Liver (tissue), 9 donors: ENCODE measurements around the gene USP35. TPM values are rescaled to one million over a fixed set of nuclear protein-coding genes. Genes with fewer than 3 reads are reported as not detected.

ENCODE experiments used
- DNase-seq: peaks from one replicate; pipeline ENCODE4 v3.0.0-alpha.2; 2017; ENCODE audit warnings: low spot score
- H3K27ac ChIP-seq, 2 donors: one replicate each; pipeline ENCODE4 v1.7.0; 2013; ENCODE audit warnings: inconsistent platforms in 2 of 2, low read length in 2 of 2, control low read depth in 1 of 2, low read depth in 1 of 2, mild to moderate bottlenecking in 1 of 2
- H3K27me3 ChIP-seq, 4 donors: one replicate each; pipeline versions ENCODE4 v1.6.1 to v1.7.0; 2013; ENCODE audit warnings: low read length in 3 of 4, inconsistent platforms in 1 of 4, mild to moderate bottlenecking in 1 of 4, moderate library complexity in 1 of 4; ENCODE audit not compliant: control insufficient read depth in 4 of 4, insufficient read depth in 4 of 4
- H3K36me3 ChIP-seq, 4 donors: one replicate each; pipeline versions ENCODE4 v1.6.1 to v1.7.0; 2013; ENCODE audit warnings: low read length in 3 of 4, mild to moderate bottlenecking in 3 of 4, low read depth in 1 of 4, moderate library complexity in 1 of 4; ENCODE audit not compliant: control insufficient read depth in 4 of 4, insufficient read depth in 3 of 4
- H3K4me1 ChIP-seq, 4 donors: one replicate each; pipeline versions ENCODE4 v1.6.1 to v1.7.0; 2013; ENCODE audit warnings: low read length in 3 of 4, mild to moderate bottlenecking in 3 of 4, moderate library complexity in 1 of 4; ENCODE audit not compliant: control insufficient read depth in 4 of 4, insufficient read depth in 4 of 4
- H3K4me3 ChIP-seq, 3 donors: one replicate each; pipeline versions ENCODE4 v1.6.1 to v1.7.0; 2013; ENCODE audit warnings: low read length in 3 of 3, control low read depth in 1 of 3, low read depth in 1 of 3, mild to moderate bottlenecking in 1 of 3
- H3K9ac ChIP-seq, 2 donors: one replicate each; pipeline ENCODE4 v1.7.0; 2013; ENCODE audit warnings: low read length in 2 of 2, mild to moderate bottlenecking in 2 of 2, moderate library complexity in 2 of 2, control low read depth in 1 of 2, low read depth in 1 of 2
- H3K9me3 ChIP-seq, 4 donors: one replicate each; pipeline versions ENCODE4 v1.6.1 to v1.7.0; 2013; ENCODE audit warnings: low read length in 3 of 4; ENCODE audit not compliant: control insufficient read depth in 4 of 4
- EGR1 ChIP-seq, 2 donors: IDR thresholded peaks; 2 replicates each; pipeline ENCODE4 v1.6.1; 2016 to 2018; ENCODE audit warnings: antibody characterized with exemption in 2 of 2, low read depth in 2 of 2
- FOXA2 ChIP-seq: IDR thresholded peaks from 2 replicates; pipeline ENCODE4 v1.6.1; 2016; ENCODE audit warnings: antibody characterized with exemption
- GABPA ChIP-seq, 2 donors: IDR thresholded peaks in 1 of 2; conservative IDR thresholded peaks in 1 of 2; 2 replicates each; pipeline ENCODE4 v1.6.1; 2016; ENCODE audit warnings: antibody characterized with exemption in 2 of 2, mild to moderate bottlenecking in 1 of 2, moderate library complexity in 1 of 2
- HNF4A ChIP-seq, 2 donors: conservative IDR thresholded peaks; 2 replicates each; pipeline ENCODE4 v1.6.1; 2016; ENCODE audit warnings: antibody characterized with exemption in 2 of 2, mild to moderate bottlenecking in 2 of 2
- HNF4G ChIP-seq: IDR thresholded peaks from 2 replicates; pipeline ENCODE4 v1.6.1; 2016; ENCODE audit warnings: antibody characterized with exemption
- JUND ChIP-seq, 2 donors: IDR thresholded peaks; 2 replicates each; pipeline ENCODE4 v1.6.1; 2016; ENCODE audit warnings: antibody characterized with exemption in 2 of 2
- RAD21 ChIP-seq, 2 donors: IDR thresholded peaks; 2 replicates each; pipeline ENCODE4 v1.6.1; 2016; ENCODE audit warnings: antibody characterized with exemption in 2 of 2, mild to moderate bottlenecking in 2 of 2
- RXRA ChIP-seq, 2 donors: IDR thresholded peaks; 2 replicates each; pipeline ENCODE4 v1.6.1; 2017 to 2018; ENCODE audit warnings: antibody characterized with exemption in 2 of 2, mild to moderate bottlenecking in 1 of 2
- SP1 ChIP-seq: IDR thresholded peaks from 2 replicates; pipeline ENCODE4 v1.6.1; 2018; ENCODE audit warnings: antibody characterized with exemption, mild to moderate bottlenecking
- TAF1 ChIP-seq: conservative IDR thresholded peaks from 2 replicates; pipeline ENCODE4 v1.6.1; 2016; ENCODE audit warnings: antibody characterized with exemption, mild to moderate bottlenecking
- YY1 ChIP-seq: IDR thresholded peaks from 2 replicates; pipeline ENCODE4 v1.6.1; 2016; ENCODE audit warnings: antibody characterized with exemption, mild to moderate bottlenecking
- WGBS: extraction: QIAGEN DNeasy Blood & Tissue Kit; methylation state at CpG from one replicate; pipeline ENCODE4 v1.1.7; 2013; 5-methylcytosine and 5-hydroxymethylcytosine counted together
- polyA plus RNA-seq, 2 donors: library from polyadenylated mRNA; stranded (reverse) in 1 of 2; unstranded in 1 of 2; fragments of 200-250 nt in 1 of 2; fragments of >200 nt in 1 of 2; fragmentation: Nextera tagmentation in 1 of 2; extraction: Ambion mirVana in 1 of 2; gene quantifications; one replicate each; pipeline versions ENCODE4 v1.2.1 to v1.2.3, GENCODE V29; 2013 to 2015
- total RNA-seq, 2 donors: library from RNA; depleted of rRNA; stranded (reverse); fragments of >200 nt; gene quantifications; one replicate each; pipeline ENCODE4 v1.2.3, GENCODE V29; 2014
- TF ChIP-seq, protein P1 (sequence below): fragments of 150-350 bp; IDR thresholded peaks from 2 replicates; pipeline ENCODE4 v1.5.1; 2017; ENCODE audit warnings: improper control_type of control experiment, low read depth, low read length; ENCODE audit not compliant: missing input control
- TF ChIP-seq, protein P2 (sequence below): IDR thresholded peaks from 2 replicates; pipeline ENCODE4 v1.6.1; 2016; ENCODE audit warnings: antibody characterized with exemption
- TF ChIP-seq, protein P3 (sequence below): IDR thresholded peaks from 2 replicates; pipeline ENCODE4 v1.6.1; 2016; ENCODE audit warnings: antibody characterized with exemption
- TF ChIP-seq, protein P4 (sequence below): IDR thresholded peaks from 2 replicates; pipeline ENCODE4 v1.6.1; 2016; ENCODE audit warnings: antibody characterized with exemption, mild to moderate bottlenecking
- donor health status: healthy.
- donor health status: healthy.
- donor health status: healthy.
- donor health status: healthy.
- donor health status: healthy.

Gene USP35
- total and polyA plus RNA-seq, 4 donors, result 2.3 to 11.0 (median 4.8) TPM

DNA sequence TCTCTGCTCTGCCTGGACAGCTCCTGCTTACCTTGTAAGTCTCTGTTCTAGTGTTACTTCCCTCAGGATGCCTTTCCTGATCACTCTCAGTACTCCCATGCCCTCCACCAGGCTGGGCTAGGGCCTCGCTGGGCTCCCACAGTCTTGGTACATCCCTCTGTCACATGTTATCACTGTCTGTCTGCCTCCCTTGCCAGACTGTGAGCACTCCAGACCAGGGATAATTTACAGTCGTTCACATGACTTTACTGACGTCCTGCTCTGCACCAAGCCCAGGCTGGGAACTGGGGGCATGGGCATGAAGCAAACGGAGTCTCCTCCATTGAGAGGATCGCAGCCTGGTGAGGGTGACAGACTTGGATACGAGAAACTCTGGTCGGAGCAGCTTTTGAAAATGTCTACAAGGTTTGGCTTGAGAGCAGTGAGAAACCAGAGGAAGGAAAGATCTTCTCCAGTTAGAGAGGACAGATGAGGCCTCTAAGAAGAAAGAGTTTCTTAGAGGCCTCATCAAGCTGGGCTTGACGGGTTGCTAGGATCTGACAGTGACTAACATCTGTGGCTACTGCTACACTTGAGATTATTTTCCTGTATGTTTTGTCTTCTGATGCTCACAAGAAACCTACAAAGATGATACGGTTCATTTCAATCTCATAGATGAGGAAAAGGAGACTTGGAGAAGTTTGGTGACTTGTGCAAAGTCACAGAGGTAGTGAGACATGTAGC is 12.5 kb downstream of the USP35 start (continued):
- TF ChIP-seq, protein P1, sequence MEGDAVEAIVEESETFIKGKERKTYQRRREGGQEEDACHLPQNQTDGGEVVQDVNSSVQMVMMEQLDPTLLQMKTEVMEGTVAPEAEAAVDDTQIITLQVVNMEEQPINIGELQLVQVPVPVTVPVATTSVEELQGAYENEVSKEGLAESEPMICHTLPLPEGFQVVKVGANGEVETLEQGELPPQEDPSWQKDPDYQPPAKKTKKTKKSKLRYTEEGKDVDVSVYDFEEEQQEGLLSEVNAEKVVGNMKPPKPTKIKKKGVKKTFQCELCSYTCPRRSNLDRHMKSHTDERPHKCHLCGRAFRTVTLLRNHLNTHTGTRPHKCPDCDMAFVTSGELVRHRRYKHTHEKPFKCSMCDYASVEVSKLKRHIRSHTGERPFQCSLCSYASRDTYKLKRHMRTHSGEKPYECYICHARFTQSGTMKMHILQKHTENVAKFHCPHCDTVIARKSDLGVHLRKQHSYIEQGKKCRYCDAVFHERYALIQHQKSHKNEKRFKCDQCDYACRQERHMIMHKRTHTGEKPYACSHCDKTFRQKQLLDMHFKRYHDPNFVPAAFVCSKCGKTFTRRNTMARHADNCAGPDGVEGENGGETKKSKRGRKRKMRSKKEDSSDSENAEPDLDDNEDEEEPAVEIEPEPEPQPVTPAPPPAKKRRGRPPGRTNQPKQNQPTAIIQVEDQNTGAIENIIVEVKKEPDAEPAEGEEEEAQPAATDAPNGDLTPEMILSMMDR, result no peak
- TF ChIP-seq, protein P2, sequence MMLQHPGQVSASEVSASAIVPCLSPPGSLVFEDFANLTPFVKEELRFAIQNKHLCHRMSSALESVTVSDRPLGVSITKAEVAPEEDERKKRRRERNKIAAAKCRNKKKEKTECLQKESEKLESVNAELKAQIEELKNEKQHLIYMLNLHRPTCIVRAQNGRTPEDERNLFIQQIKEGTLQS, result no peak

DNA sequence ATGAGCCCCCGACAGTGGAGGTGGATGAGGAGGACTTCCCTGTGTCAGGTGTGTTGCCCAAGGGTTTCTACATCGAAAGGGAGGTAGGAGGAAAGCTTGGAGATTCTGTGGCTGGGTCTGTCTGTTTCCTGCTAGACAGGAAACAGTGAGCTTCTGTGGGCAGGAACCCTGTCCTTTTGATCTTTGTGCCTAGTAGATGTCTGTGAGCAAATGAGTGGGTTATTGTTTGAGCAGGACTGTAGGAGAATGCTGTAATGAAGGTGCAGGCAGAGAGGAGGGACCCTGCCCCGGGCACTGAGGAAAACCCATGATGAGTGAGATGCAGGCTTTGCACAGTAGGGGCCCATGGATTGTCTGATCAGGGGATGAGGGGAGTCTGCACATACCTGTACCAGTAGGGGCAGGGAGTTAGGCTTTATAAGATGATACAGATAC is 14.0 kb downstream of the USP35 start:
- Histone ChIP-seq H3K9me3 (no peaks in the 10 kb centered on the region), H3K27ac (no peak overlapping the region), H3K36me3 (peaks cover 3 to 37% (median 11%) of the 10 kb centered on the region in 4 donors), H3K4me1 (no peaks in the 10 kb centered on the region), H3K27me3 (no peaks in the 10 kb centered on the region), H3K4me3 (no peak overlapping the region), H3K9ac (no peak overlapping the region)
- no peak for TF ChIP-seq YY1
- no peak for TF ChIP-seq TAF1
- TF ChIP-seq, protein P3, sequence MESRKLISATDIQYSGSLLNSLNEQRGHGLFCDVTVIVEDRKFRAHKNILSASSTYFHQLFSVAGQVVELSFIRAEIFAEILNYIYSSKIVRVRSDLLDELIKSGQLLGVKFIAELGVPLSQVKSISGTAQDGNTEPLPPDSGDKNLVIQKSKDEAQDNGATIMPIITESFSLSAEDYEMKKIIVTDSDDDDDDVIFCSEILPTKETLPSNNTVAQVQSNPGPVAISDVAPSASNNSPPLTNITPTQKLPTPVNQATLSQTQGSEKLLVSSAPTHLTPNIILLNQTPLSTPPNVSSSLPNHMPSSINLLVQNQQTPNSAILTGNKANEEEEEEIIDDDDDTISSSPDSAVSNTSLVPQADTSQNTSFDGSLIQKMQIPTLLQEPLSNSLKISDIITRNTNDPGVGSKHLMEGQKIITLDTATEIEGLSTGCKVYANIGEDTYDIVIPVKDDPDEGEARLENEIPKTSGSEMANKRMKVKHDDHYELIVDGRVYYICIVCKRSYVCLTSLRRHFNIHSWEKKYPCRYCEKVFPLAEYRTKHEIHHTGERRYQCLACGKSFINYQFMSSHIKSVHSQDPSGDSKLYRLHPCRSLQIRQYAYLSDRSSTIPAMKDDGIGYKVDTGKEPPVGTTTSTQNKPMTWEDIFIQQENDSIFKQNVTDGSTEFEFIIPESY, result no peak
- no peak for TF ChIP-seq SP1
- TF ChIP-seq GABPA (IDR thresholded peaks at IDR 0.05 in 1 of 2, conservative IDR thresholded peaks at IDR 0.05 in 1 of 2), result no peak
- TF ChIP-seq, protein P2, result no peak
- TF ChIP-seq, protein P1, result no peak
- TF ChIP-seq, protein P4, sequence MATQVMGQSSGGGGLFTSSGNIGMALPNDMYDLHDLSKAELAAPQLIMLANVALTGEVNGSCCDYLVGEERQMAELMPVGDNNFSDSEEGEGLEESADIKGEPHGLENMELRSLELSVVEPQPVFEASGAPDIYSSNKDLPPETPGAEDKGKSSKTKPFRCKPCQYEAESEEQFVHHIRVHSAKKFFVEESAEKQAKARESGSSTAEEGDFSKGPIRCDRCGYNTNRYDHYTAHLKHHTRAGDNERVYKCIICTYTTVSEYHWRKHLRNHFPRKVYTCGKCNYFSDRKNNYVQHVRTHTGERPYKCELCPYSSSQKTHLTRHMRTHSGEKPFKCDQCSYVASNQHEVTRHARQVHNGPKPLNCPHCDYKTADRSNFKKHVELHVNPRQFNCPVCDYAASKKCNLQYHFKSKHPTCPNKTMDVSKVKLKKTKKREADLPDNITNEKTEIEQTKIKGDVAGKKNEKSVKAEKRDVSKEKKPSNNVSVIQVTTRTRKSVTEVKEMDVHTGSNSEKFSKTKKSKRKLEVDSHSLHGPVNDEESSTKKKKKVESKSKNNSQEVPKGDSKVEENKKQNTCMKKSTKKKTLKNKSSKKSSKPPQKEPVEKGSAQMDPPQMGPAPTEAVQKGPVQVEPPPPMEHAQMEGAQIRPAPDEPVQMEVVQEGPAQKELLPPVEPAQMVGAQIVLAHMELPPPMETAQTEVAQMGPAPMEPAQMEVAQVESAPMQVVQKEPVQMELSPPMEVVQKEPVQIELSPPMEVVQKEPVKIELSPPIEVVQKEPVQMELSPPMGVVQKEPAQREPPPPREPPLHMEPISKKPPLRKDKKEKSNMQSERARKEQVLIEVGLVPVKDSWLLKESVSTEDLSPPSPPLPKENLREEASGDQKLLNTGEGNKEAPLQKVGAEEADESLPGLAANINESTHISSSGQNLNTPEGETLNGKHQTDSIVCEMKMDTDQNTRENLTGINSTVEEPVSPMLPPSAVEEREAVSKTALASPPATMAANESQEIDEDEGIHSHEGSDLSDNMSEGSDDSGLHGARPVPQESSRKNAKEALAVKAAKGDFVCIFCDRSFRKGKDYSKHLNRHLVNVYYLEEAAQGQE, result no peak
- TF ChIP-seq FOXA2, result no peak
- TF ChIP-seq JUND (IDR thresholded peaks at IDR 0.05), result no peak
- no peak for TF ChIP-seq HNF4A (conservative IDR thresholded peaks at IDR 0.05)
- no peak for TF ChIP-seq RXRA (IDR thresholded peaks at IDR 0.05)
- no peak for TF ChIP-seq EGR1 (IDR thresholded peaks at IDR 0.05; ENCODE audit: low read depth in 2 of 2)
- TF ChIP-seq HNF4G, result no peak
- no peak for TF ChIP-seq RAD21 (IDR thresholded peaks at IDR 0.05)
- WGBS, result 70% methylated on average over 3 of the region's 3 CpGs
- DNase-seq, result no peak
